Choroid plexus epithelial cell (primary cell): Measurements from ENCODE around the gene PPIL6.
"Not testable (repeated sequence)": the region's sequence is repeated elsewhere in the genome, so short reads cannot be mapped to it uniquely, and the experiment has no call there.

Experiments
- DNase-seq: peaks from one replicate; pipeline ENCODE4 v3.0.0-alpha.2; 2010; ENCODE audit warnings: low read depth
- H3K4me3 ChIP-seq: 2 replicates; pipeline ENCODE4 v1.5.1; 2011; ENCODE audit warnings: low read depth, mild to moderate bottlenecking, control low read depth, low read length, moderate library complexity
- TF ChIP-seq, protein P1 (sequence below): conservative IDR thresholded peaks from 2 replicates; pipeline ENCODE4 v1.5.1; 2011; ENCODE audit warnings: low read depth, mild to moderate bottlenecking, control low read depth, inconsistent platforms, low read length, moderate library complexity

PPIL6 gene

DNA sequence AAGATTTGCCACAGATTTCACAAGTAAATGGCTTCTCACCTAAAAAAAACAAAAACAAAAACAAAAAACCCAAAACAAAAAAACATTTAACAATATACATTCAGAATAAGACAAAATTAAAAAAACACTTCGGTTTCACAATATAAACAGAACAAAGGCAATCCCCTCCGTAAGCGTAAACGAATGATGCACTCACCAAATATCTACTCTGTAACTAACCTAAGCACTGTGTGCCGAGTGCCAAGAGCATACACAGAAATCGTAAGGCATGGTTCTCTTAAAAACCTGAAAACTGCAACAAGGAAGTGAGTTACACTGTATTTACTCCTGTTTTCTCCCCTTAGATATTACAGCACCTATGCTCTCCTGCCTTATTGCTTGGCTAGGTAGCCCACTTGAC, 27.3 kb upstream of the PPIL6 start:
- no peak overlapping the region for H3K4me3 ChIP-seq
- TF ChIP-seq, protein P1, sequence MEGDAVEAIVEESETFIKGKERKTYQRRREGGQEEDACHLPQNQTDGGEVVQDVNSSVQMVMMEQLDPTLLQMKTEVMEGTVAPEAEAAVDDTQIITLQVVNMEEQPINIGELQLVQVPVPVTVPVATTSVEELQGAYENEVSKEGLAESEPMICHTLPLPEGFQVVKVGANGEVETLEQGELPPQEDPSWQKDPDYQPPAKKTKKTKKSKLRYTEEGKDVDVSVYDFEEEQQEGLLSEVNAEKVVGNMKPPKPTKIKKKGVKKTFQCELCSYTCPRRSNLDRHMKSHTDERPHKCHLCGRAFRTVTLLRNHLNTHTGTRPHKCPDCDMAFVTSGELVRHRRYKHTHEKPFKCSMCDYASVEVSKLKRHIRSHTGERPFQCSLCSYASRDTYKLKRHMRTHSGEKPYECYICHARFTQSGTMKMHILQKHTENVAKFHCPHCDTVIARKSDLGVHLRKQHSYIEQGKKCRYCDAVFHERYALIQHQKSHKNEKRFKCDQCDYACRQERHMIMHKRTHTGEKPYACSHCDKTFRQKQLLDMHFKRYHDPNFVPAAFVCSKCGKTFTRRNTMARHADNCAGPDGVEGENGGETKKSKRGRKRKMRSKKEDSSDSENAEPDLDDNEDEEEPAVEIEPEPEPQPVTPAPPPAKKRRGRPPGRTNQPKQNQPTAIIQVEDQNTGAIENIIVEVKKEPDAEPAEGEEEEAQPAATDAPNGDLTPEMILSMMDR, result no peak
- DNase-seq, result no peak

DNA sequence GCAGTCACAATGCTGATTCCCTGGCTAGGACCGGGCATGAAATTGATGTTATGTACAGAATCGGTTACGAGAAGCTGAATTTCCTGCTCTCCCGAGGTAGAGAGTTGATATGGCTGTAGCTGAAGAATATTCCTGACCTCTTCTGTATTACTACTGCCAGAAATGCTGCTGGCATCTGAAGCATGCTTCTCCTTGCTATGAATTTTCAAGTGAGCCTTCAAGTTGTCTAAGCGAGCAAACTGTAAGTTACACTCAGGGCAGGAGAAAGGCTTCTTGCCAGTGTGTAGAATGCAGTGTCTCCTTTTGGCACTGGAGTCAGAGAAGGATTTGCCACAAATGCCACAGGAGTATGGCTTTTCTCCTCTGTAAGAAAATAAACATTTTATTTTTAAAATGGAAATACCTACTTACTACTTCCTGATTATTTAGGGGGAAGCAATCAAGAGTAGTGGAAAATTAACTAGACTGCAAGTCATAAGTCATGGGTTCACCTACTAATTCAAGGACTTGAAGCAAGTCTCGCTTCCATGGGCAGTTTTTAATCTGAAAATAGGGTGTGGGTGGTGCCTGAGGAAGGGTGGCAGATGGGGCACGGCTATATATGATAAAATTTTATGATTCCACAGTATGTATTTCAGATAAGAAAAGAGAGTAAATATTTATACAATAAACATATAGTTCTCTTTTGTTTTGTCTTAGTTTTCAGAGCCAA, 25.9 kb upstream of the PPIL6 start:
- TF ChIP-seq, protein P1, result no peak
- DNase-seq, result no peak
- H3K4me3 ChIP-seq, result no peak overlapping the region

DNA sequence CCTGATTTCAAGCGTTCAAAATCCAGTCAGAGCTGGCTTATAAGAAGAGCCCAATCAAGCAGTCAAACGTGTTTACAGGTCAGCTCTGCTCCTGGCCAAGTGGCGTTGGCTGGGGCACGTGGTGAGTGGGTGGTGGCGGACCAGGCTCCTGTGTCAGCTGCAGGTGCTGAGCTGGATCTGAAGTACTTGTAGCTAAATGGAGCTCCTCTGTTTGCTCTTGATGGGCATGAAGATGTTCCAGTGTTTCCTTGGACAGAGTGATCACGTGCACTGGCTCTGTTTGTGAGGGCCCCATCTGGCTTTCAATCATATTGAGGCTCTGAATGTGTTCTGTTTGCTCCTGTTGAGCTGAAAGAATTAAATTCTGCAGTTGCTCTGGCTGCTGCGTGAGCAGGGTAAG, 25.3 kb upstream of the PPIL6 start:
- H3K4me3 ChIP-seq, result no peak overlapping the region
- TF ChIP-seq, protein P1, result no peak
- DNase-seq, result no peak

DNA sequence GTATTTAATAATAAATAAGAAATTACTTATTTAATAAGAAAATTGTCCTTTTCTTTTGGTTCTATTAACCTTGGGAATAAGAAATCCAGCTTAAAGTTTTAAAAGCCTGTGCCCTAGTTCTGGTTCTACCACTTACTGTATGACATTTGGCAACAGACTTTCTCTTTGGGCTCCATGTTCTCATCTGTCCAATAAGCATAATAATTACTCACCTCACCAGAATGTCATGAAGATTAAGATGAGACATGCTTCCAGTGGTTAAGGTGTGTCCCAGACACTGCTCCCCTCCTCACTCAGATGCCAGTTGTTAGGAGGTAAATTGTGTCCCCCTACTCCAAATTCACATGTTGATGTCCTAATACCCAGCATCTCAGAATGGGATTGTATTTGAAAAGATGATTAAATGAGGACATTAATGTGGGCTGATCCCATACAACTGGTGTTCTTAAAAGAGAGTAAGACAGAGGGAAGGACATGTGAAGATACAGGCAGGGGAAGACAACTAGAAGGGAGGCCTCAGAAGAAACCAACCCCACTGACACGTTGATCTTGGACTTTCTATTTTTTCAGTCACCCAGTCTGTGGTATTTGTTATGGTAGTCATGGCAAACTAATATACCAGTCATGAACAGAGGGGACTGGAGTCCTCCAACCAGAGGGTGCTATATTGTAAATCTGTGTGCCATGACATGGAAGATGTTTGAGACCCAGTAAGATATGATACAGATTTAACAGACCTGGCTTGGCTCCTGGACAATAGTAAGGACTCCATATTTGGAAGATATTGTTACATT, 21.5 kb upstream of the PPIL6 start:
- no peak for DNase-seq
- TF ChIP-seq, protein P1, result no peak
- no peak overlapping the region for H3K4me3 ChIP-seq

DNA sequence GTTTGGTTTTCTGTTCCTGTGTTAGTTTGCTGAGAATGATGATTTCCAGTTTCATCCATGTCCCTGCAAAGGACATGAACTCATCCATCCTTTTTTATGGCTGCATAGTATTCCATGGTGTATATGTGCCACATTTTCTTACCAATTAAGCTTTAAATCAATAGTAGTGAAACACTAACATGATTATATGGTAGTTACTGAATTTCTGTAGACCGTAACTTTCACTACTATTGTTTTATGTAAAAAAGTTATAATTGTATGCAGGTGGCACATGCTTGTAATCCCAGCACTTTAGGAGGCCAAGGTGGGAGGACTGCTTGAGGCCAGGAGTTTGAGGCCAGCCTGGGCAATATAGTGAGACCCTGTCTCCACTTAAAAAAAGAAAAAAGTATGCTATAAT, 20.8 kb upstream of the PPIL6 start:
- DNase-seq, H3K4me3 ChIP-seq: not testable (repeated sequence)

DNA sequence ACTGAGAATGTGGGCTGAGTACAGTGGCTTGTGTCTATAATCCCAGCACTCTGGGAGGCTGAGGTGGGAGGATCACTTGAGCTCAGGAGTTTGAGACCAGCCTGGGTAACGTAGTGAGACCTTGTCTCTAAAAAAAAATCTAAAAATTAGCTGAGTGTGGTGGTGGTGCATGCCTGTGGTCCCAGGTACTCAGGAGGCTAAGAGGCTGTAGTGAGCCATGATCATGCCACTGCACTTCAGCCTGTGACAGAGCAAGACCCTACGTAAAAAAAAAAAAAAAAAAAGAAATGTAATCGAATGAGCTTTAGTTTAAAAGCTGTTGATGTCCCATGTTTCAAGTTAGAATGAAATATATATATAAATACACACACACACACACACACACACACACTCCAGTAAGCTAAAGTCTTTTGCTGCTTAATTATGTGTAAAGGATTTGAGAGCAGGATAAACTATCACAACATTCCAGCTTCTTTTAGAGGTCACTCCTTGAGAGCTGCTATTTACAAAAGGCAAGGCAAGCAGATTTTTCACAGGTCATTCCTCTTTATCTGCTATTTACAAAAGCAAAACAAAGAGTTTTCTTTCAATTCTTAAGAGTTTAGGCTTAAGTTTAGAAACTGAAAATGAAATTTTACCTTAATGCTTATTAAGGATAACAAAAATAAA, 19.9 kb upstream of the PPIL6 start:
- TF ChIP-seq, protein P1, result no peak
- no peak for DNase-seq
- H3K4me3 ChIP-seq, result no peak overlapping the region

DNA sequence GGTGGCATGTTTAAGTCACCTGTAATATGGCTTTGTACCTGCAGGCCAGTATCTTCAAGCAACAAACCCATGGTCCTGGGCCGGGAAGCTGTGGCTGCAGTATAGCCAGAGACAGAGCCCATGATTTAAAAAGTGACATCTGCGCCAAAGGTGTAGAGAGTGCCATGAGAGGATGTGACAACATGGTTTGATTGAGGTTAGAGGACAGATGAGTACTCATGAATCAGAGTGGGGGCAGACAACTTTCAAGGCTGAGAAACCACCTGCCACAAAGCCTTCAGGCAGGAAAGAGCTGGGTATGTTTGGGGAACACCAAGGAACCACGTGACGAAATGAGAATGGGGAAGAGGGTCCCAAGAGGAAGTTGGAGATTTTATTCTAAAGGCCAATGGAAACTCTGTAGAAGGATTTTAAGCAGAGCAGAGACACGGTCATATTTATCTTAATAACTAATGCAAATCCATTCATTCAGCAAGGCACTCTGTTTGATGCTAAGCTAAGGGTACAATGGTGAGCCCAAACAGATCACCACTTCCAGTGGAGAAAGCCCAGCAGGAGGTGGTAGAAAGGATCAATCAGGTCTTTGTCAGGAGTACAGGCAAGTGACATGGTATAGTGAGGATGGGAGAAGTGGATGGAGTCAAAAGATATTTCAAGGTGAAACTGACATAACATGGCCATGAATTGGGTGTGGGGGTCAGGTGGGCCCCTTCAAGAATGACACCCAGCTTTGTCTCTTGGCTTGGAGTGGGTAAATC, 18.5 kb upstream of the PPIL6 start:
- DNase-seq, result no peak
- H3K4me3 ChIP-seq, result no peak overlapping the region
- TF ChIP-seq, protein P1, result no peak
